K562 (cell line): ENCODE data around the gene LPAR5. TPM values are rescaled to one million over a fixed set of nuclear protein-coding genes. Genes with fewer than 3 reads are reported as not detected.

Experiments used
- ATAC-seq: fragments of 200-7000 bp; cut with Tn5 transposase; 3 replicates; pipeline ENCODE4 v1.9.1; 2020; ENCODE audit warnings: moderate library complexity
- BruUV-seq: library from RNA; stranded (reverse); fragments of 400-500 nt; replicated peaks from 2 replicates; lab custom pipeline; 2021; lab: Mats Ljungman, UMichigan
- CTCF ChIA-PET: fragments of 300-600 bp; formaldehyde crosslinking; extraction: SDS; loops from one replicate; lab custom pipeline; 2021; ENCODE audit warnings: low intra/inter-chr PET ratio; lab: Yijun Ruan, JAX
- POLR2A ChIA-PET: fragments of 300-600, 350-650 bp; sonication (Branson Sonifier 250); formaldehyde crosslinking; extraction: SDS; loops from one replicate; lab custom pipeline; 2021; ENCODE audit warnings: antibody characterized with exemption, inconsistent platforms; lab: Yijun Ruan, JAX
- DNase-seq, 4 experiments: peaks; one replicate each; pipeline versions ENCODE4 v3.0.0 to v3.0.0-alpha.2; 2011 to 2018; ENCODE audit warnings: low spot score in 3 of 4, mixed read lengths in 3 of 4; ENCODE audit errors: extremely low read depth in 1 of 4
- FAIRE-seq: peaks from 2 replicates; lab custom pipeline; 2011; peaks lifted over from hg19 to GRCh38; lab: Jason Lieb, UNC
- H2AFZ ChIP-seq: 2 replicates; pipeline ENCODE4 v1.6.0; 2011; ENCODE audit warnings: low read depth, low read length, control low read depth, inconsistent platforms
- H3K27ac ChIP-seq: fragments of 200-600 bp; 3 replicates; pipeline ENCODE4 v1.8.0; 2011; ENCODE audit warnings: low read depth, mild to moderate bottlenecking, control low read depth, inconsistent platforms, low read length, moderate library complexity, mixed read lengths; ENCODE audit errors: extremely low read depth
- H3K27me3 ChIP-seq, 2 experiments: fragments of 300-600 bp in 1 of 2; 2 replicates in 1 of 2; 3 replicates in 1 of 2; pipeline versions ENCODE4 v1.6.0 to v1.8.0; 2011; ENCODE audit warnings: inconsistent platforms in 2 of 2, low read length in 2 of 2, mild to moderate bottlenecking in 1 of 2, mixed read lengths in 1 of 2, moderate library complexity in 1 of 2; ENCODE audit not compliant: control insufficient read depth in 2 of 2, insufficient read depth in 2 of 2
- H3K36me3 ChIP-seq: fragments of 300-600 bp; 3 replicates; pipeline ENCODE4 v1.8.0; 2011; ENCODE audit warnings: mild to moderate bottlenecking, low read length, inconsistent platforms; ENCODE audit not compliant: control insufficient read depth, insufficient read depth
- H3K4me1 ChIP-seq, 2 experiments: fragments of 200-600 bp in 1 of 2; replicated peaks in 1 of 2; 2 replicates in 1 of 2; 3 replicates in 1 of 2; pipeline versions ENCODE4 v1.5.1 to v1.8.0; 2011; ENCODE audit warnings: inconsistent platforms in 2 of 2, low read length in 2 of 2, mild to moderate bottlenecking in 1 of 2, mixed read lengths in 1 of 2, moderate library complexity in 1 of 2; ENCODE audit not compliant: control insufficient read depth in 2 of 2, insufficient read depth in 2 of 2
- H3K4me2 ChIP-seq: 2 replicates; pipeline ENCODE4 v1.6.1; 2011; ENCODE audit warnings: low read length, control low read depth, inconsistent platforms, mixed read lengths; ENCODE audit not compliant: insufficient read depth
- H3K4me3 ChIP-seq: fragments of 200-600 bp; sonication (generic), shearing (Covaris generic); 2 replicates; pipeline ENCODE4 v1.5.1; 2016; ENCODE audit warnings: control low read depth, inconsistent platforms
- H3K79me2 ChIP-seq: fragments of 200-600 bp; 3 replicates; pipeline ENCODE4 v1.8.0; 2011; ENCODE audit warnings: low read length, inconsistent platforms; ENCODE audit not compliant: control insufficient read depth, insufficient read depth
- H3K9ac ChIP-seq, 2 experiments: 2 replicates each; pipeline versions ENCODE4 v1.6.0 to v1.6.1; 2011; ENCODE audit warnings: low read depth in 2 of 2, low read length in 2 of 2, control low read depth in 1 of 2, inconsistent platforms in 1 of 2, mild to moderate bottlenecking in 1 of 2, mixed read lengths in 1 of 2; ENCODE audit not compliant: insufficient read depth in 1 of 2
- H3K9me1 ChIP-seq: one replicate; pipeline ENCODE4 v1.6.0; 2011; ENCODE audit warnings: inconsistent platforms, mild to moderate bottlenecking, low read length, moderate library complexity; ENCODE audit not compliant: control insufficient read depth, insufficient read depth
- H3K9me3 ChIP-seq: replicated peaks from 2 replicates; pipeline ENCODE4 v1.5.1; 2011; ENCODE audit warnings: low read depth, low read length, inconsistent platforms; ENCODE audit not compliant: control insufficient read depth, insufficient read depth
- H4K20me1 ChIP-seq: replicated peaks from 2 replicates; pipeline ENCODE4 v1.6.1; 2011; ENCODE audit warnings: low read length, inconsistent platforms, mixed read lengths; ENCODE audit not compliant: control insufficient read depth, insufficient read depth
- SPI1 ChIP-seq: IDR thresholded peaks from 2 replicates; pipeline ENCODE4 v1.6.1; 2011; ENCODE audit warnings: low read depth, low read length, control low read depth, borderline replicate concordance
- ZBTB40 ChIP-seq, 2 experiments: fragments of 450-650 bp in 1 of 2; sonication (generic) in 1 of 2; formaldehyde crosslinking in 1 of 2; IDR thresholded peaks; 2 replicates each; pipeline versions ENCODE4 v1.7.1 to v1.9.0; 2016 to 2022; ENCODE audit warnings: inconsistent platforms in 1 of 2, mild to moderate bottlenecking in 1 of 2, missing genetic modification reagents in 1 of 2
- ZNF146 ChIP-seq: IDR thresholded peaks from one replicate; pipeline ENCODE4 v1.6.1; 2018; ENCODE audit warnings: missing compliant biosample characterization; ENCODE audit not compliant: unreplicated experiment
- ZNF274 ChIP-seq: IDR thresholded peaks from 2 replicates; pipeline ENCODE4 v1.6.1; 2011; ENCODE audit warnings: low read depth, mild to moderate bottlenecking, low read length, moderate library complexity, borderline replicate concordance
- ZNF431 ChIP-seq: sonication (generic); formaldehyde crosslinking; IDR thresholded peaks from 2 replicates; pipeline ENCODE4 v1.8.0; 2022; ENCODE audit warnings: mild to moderate bottlenecking, missing genetic modification reagents
- WGBS: fragments of 100-300 bp; shearing (Covaris generic); methylation state at CpG from one replicate; pipeline ENCODE4 v1.1.6; 2016; ENCODE audit warnings: low coverage, mixed read lengths; ENCODE audit not compliant: insufficient coverage; ENCODE audit errors: missing lambda C conversion rate; 5-methylcytosine and 5-hydroxymethylcytosine counted together
- in situ Hi-C: fragments of 300-500 bp; cut with MboI; formaldehyde crosslinking; loops from 4 replicates; pipeline ENCODE4 v1.15.0; 2018; ENCODE audit warnings: inconsistent platforms, mixed read lengths
- intact Hi-C: fragments of 100-400 bp; cut with micrococcal nuclease; formaldehyde crosslinking; loops from 2 replicates; pipeline ENCODE4 v1.14.2; 2022
- polyA plus RNA-seq, 8 experiments: library from polyadenylated mRNA; depleted of rRNA in 4 of 8; stranded (reverse) in 5 of 8; unstranded in 3 of 8; fragments of >200 nt; fragmentation: Nextera tagmentation in 2 of 8; fragmentation: Illumina TruSeq in 1 of 8; extraction: Ambion mirVana in 2 of 8; extraction: Trizol in 1 of 8; gene quantifications; 2 replicates each; pipeline versions ENCODE4 v1.2.1 to v1.2.3, GENCODE V29; 2011 to 2014; ENCODE audit warnings: inconsistent platforms in 1 of 8, missing spikeins in 1 of 8
- total RNA-seq, 7 experiments: library from RNA; depleted of rRNA in 6 of 7; stranded (reverse); fragments of >200 nt in 6 of 7; fragmentation: Illumina TruSeq in 2 of 7; extraction: Trizol in 2 of 7; gene quantifications; 2 replicates each; pipeline versions ENCODE4 v1.2.1 to v1.2.3, GENCODE V29; 2011 to 2021; ENCODE audit warnings: low replicate concordance in 1 of 7

The LPAR5 gene
- total and polyA plus RNA-seq, 9 of the 15 experiments (the other 6 are each of a cell fraction or from before 2014, with no cell fraction given): 1.3 to 11.7 (median 3.6) TPM

GRCh38 chr12:6644257-6644596, 8.5 kb upstream of the LPAR5 start:
- Histone ChIP-seq H3K79me2 (no peaks in the 10 kb centered on the region; the same call in 2 of the 3 replicates), H3K9me1 (no peaks in the 10 kb centered on the region), H2AFZ (peak overlapping the region; percentile 82), H3K27ac (peak overlapping the region; percentile 26; the same call in 1 of the 3 replicates), H3K4me2 (no peak overlapping the region; the same call in 1 of the 2 replicates), H3K9me3 (peaks cover 8% of the 10 kb centered on the region), H3K27me3 (no peaks in the 10 kb centered on the region), H3K9ac (no peak overlapping the region), H3K36me3 (no peaks in the 10 kb centered on the region), H3K4me1 (peaks cover 20 to 21% of the 10 kb centered on the region in 2 experiments; a peak in 4 of 5 replicates)
- BruUV-seq: no TSS peak
- POLR2A ChIA-PET: interaction anchor here (0.8 to 1.0 kb wide), 3 partner anchors 9 to 44 kb away, joined by 3 to 4 read pairs (median 4); no protein-coding TSS in a partner anchor
- FAIRE-seq: no peak
- DNase-seq: no peak
- in situ Hi-C loops: no loop called here
- no peak for ATAC-seq
- intact Hi-C loops: no loop called here
- 50% methylated on average over 4 of the region's 6 CpGs for WGBS
- TF ChIP-seq ZNF274: peak; percentile 86
- no peak for TF ChIP-seq ZNF146
- no peak for TF ChIP-seq ZNF431 (CRISPR knock-in tag)
- peak; percentile 71; the same call in 1 of the 2 replicates for TF ChIP-seq SPI1
- peak; percentile 41; the same call in 1 of the 2 replicates for TF ChIP-seq ZBTB40 (IDR thresholded peaks at IDR 0.05)
- TF ChIP-seq ZBTB40 (CRISPR knock-in tag; IDR thresholded peaks at IDR 0.05): no peak
- TF ChIP-seq, all 486 proteins: peak for 3
- Histone ChIP-seq H3K4me3 (no peak overlapping the region), H4K20me1 (no peaks in the 10 kb centered on the region)
- CTCF ChIA-PET: interaction anchor here (0.9 kb wide), 1 partner anchor 27 kb away, joined by 3 read pairs; no protein-coding TSS in a partner anchor
